Epithelial cell of proximal tubule (primary cell): ENCODE data around the gene ARID1A. TPM values are rescaled to one million over a fixed set of nuclear protein-coding genes. Genes with fewer than 3 reads are reported as not detected.

Experiments used
- DNase-seq: peaks from one replicate; pipeline ENCODE4 v3.0.0-alpha.2; 2011; ENCODE audit warnings: low read depth
- H3K4me3 ChIP-seq: 2 replicates; pipeline ENCODE4 v1.5.1; 2011; ENCODE audit warnings: low read depth, mild to moderate bottlenecking, low read length
- CTCF ChIP-seq: conservative IDR thresholded peaks from 2 replicates; pipeline ENCODE4 v1.5.1; 2012; ENCODE audit warnings: low read depth, mild to moderate bottlenecking, low read length
- total RNA-seq: library from RNA; depleted of rRNA; stranded (reverse); fragments of >200 nt; gene quantifications from 2 replicates; pipeline ENCODE4 v1.2.3, GENCODE V29; 2015

ARID1A gene
- total RNA-seq, 1 donor from 2014 or later: 25.2 TPM

GRCh38 chr1:26745191-26745590, 49.4 kb downstream of the ARID1A start:
- H3K4me3 ChIP-seq: no peak overlapping the region
- no peak for TF ChIP-seq CTCF
- no peak for DNase-seq

- TF ChIP-seq CTCF: no peak
- no peak overlapping the region for H3K4me3 ChIP-seq
- no peak for DNase-seq
Measured at GRCh38 chr1:26747048-26747447, 51.2 kb downstream of the ARID1A start.

- DNase-seq: no peak
- no peak overlapping the region for H3K4me3 ChIP-seq
- no peak for TF ChIP-seq CTCF
Measured at GRCh38 chr1:26748351-26748750, 52.5 kb downstream of the ARID1A start.

GRCh38 chr1:26749458-26749857, 53.6 kb downstream of the ARID1A start:
- TF ChIP-seq CTCF: no peak
- no peak overlapping the region for H3K4me3 ChIP-seq
- no peak for DNase-seq

- TF ChIP-seq CTCF: no peak
- H3K4me3 ChIP-seq: no peak overlapping the region
- DNase-seq: no peak
Measured at GRCh38 chr1:26750428-26750827, 54.6 kb downstream of the ARID1A start.

- no peak for TF ChIP-seq CTCF
- DNase-seq: no peak
- no peak overlapping the region for H3K4me3 ChIP-seq
Measured at GRCh38 chr1:26752519-26752918, 56.7 kb downstream of the ARID1A start.

GRCh38 chr1:26754086-26754874, 58.5 kb downstream of the ARID1A start:
- DNase-seq: no peak
- H3K4me3 ChIP-seq: no peak overlapping the region
- TF ChIP-seq CTCF: no peak
